Uterus (tissue), 2 donors: ENCODE results near the gene SPTLC2.
A peak's percentile ranks its signal among the peaks of the same experiment; 100 is the strongest.

Experiments
- POLR2A ChIP-seq, 2 donors: fragments of 450-650 bp; IDR thresholded peaks; one replicate each; pipeline ENCODE4 v1.6.1; 2016; ENCODE audit warnings: antibody characterized with exemption in 2 of 2, mild to moderate bottlenecking in 1 of 2, moderate library complexity in 1 of 2
- TF ChIP-seq, protein P1 (sequence below), 4 experiments: fragments of 200-600 bp in 2 of 4; fragments of 450-650 bp in 2 of 4; sonication (generic) in 2 of 4; IDR thresholded peaks; one replicate each; pipeline ENCODE4 v1.5.1; 2016 to 2019; ENCODE audit warnings: antibody characterized with exemption in 4 of 4, mild to moderate bottlenecking in 2 of 4, moderate library complexity in 1 of 4

DNA sequence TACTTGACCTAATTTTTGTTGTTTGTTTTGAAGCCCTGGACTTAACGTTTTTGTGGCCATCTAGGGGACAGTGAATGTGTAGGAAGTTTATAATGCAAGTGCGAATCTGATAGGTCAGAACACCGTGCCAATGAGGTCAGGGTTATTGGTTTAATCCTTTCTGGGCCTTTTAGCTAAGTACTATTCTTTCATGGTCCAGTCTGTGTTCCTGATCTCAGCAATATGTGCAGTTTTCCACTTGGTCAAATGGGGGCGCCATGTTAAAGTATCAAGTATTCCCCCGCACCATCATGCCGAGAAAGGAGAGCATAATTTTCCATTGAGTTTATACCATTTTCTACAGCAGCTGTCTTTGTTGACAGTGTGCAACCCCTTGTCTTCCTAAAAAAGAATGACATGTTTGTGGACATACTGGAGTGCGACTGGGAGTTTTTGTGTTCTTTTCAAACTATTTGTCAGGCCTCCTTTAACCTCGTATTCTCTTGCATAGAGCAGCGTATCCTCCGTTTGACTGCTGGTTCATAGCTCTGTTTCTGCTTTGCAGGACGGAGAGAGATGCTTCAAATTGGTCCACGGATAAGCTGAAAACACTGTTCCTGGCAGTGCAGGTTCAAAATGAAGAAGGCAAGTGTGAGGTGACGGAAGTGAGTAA, 157.2 kb downstream of the SPTLC2 start:
- TF ChIP-seq, protein P1, sequence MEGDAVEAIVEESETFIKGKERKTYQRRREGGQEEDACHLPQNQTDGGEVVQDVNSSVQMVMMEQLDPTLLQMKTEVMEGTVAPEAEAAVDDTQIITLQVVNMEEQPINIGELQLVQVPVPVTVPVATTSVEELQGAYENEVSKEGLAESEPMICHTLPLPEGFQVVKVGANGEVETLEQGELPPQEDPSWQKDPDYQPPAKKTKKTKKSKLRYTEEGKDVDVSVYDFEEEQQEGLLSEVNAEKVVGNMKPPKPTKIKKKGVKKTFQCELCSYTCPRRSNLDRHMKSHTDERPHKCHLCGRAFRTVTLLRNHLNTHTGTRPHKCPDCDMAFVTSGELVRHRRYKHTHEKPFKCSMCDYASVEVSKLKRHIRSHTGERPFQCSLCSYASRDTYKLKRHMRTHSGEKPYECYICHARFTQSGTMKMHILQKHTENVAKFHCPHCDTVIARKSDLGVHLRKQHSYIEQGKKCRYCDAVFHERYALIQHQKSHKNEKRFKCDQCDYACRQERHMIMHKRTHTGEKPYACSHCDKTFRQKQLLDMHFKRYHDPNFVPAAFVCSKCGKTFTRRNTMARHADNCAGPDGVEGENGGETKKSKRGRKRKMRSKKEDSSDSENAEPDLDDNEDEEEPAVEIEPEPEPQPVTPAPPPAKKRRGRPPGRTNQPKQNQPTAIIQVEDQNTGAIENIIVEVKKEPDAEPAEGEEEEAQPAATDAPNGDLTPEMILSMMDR (IDR thresholded peaks at IDR 0.05), result peak; percentile 32 to 58 (median 46)
- TF ChIP-seq POLR2A (IDR thresholded peaks at IDR 0.05), result no peak
